GM10266 (cell line): ENCODE measurements around the gene ENTPD6.

Source experiments
- DNase-seq: peaks from one replicate; pipeline ENCODE4 v3.0.0; 2012; ENCODE audit errors: extremely low spot score
- CTCF ChIP-seq: IDR thresholded peaks from 2 replicates; pipeline ENCODE4 v1.5.1; 2012; ENCODE audit warnings: mild to moderate bottlenecking, low read depth; ENCODE audit not compliant: control insufficient read depth, insufficient read depth; ENCODE audit errors: missing control alignments

Gene ENTPD6

DNA sequence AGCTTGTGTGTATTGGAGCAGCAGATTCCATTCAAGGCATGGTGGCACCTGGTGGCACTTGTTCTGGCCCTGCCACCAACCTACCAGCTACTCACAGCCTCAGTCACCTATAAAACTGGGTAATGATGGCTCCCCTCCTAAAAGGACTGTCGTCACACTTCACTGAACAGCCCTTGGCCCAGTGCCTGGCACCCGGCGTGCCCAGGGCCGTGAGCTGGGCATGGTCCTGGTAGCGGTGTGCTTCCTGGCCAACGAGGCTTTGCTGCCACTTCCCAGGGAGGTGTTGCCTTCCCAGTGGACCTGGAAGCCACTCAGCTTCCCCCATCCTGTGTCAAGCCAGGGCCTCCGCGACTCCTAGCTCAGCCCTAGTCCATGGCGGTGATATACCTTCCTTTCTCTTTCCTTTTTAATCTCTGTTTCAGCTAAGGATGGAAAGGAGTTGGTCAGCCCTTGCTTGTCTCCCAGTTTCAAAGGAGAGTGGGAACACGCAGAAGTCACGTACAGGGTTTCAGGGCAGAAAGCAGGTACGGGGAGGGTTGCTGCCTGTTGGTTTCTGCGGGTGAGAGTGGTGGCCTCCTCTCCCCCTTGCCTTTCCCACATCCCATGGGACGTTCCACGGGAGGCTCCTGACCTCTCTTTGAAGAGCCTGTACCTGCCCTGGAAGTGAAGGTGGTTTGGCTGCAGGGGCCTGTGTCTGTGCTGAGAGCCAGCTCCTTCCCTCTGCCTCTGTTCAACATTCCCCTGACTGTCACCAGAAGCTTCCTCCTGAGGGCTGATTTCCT, 25.5 kb downstream of the ENTPD6 start:
- DNase-seq, result no peak
- no peak for TF ChIP-seq CTCF

DNA sequence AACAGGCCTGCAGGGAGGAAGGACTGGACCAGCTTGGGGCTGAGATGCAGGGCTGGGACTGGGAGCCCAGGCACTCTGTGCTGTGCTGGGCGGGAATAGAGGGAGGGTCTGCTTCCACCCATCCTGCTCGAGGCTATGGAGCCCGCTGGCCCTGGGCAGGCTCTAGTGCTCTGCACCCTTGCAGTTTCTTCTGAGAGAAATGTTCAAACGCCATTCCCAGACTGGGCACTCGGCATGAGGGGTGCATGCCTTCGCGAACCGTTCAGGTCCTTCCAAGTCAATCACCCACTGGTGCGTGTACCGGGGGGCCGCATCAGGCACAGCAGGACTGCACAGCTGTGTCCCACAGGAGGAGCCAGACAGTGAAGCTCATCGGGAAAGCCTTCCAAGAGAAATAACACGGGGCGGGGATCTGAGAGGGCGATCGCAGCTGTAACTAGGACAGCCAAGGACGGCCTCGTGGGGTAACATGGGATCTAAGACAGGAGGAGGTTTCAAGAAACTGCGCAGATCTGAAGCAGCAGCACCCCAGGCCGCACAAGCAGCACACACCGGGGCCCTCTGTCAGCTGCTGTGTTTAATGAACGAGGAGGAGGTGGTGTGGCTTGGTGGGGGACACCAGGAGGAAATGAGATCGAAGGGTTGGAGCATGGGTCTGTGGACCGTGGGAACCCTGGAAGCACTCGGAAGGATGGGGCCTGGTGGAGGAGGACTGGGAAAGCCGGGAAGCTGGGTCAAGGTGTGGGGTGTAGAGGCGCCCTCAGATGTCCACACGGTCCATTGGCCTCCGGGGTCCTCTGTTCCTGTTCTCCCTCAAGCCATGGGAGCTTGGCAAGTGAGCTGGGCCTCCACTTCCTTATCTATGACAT, 26.3 kb downstream of the ENTPD6 start:
- DNase-seq, result no peak
- TF ChIP-seq CTCF, result no peak

- TF ChIP-seq CTCF, result no peak
- DNase-seq, result no peak
These were observed 27.1 kb downstream of the ENTPD6 start for GRCh38 chr20:25222461-25223178.

- no peak for TF ChIP-seq CTCF
- no peak for DNase-seq
These were observed 27.7 kb downstream of the ENTPD6 start for GRCh38 chr20:25223179-25223661.

GRCh38 chr20:25223765-25224720, 28.5 kb downstream of the ENTPD6 start:
- no peak for DNase-seq
- TF ChIP-seq CTCF, result no peak

DNA sequence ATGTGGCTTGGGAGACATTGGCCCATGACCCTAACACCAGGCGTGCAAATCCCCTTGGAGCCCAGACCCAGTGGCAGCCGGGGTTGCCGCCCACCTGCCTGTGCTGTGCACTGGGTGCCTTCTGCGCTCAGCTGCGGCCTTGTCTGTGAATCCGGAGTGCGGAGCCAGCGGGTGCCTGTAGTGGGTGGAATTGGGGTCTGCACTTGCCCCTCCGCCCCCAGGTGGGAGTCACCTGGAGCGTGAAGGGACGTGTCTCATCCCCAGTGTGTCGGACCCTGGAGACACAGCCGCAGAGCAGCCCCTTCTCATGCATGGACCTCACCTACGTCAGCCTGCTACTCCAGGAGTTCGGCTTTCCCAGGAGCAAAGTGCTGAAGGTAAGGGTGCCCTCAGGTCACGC, 29.4 kb downstream of the ENTPD6 start:
- DNase-seq, result no peak
- no peak for TF ChIP-seq CTCF
